ENCODE data around the gene CREBBP.

- no peak for TF ChIP-seq CTCF (IDR thresholded peaks at IDR 0.05)
- no peak for TF ChIP-seq ZFX (IDR thresholded peaks at IDR 0.05; ENCODE audit: borderline replicate concordance)
Observed at GRCh38 chr16:3858801-3859200, 21.7 kb downstream of the CREBBP start.
